HepG2 (cell line): Measurements from ENCODE around the gene ITGB1. TPM values are rescaled to one million over a fixed set of nuclear protein-coding genes. Genes with fewer than 3 reads are reported as not detected.

ENCODE experiments used
- DNMT1 ChIP-seq: sonication (generic); formaldehyde crosslinking; IDR thresholded peaks from 2 replicates; pipeline ENCODE4 v1.5.1; 2020; ENCODE audit warnings: mild to moderate bottlenecking, missing genetic modification reagents
- JUND ChIP-seq: sonication (generic); formaldehyde crosslinking; IDR thresholded peaks from 2 replicates; pipeline ENCODE4 v1.8.0; 2022; ENCODE audit warnings: mild to moderate bottlenecking, missing genetic modification reagents
- MYC ChIP-seq: sonication (generic); formaldehyde crosslinking; IDR thresholded peaks from 2 replicates; pipeline ENCODE4 v1.9.0; 2021; ENCODE audit warnings: missing genetic modification reagents, borderline replicate concordance
- POLR2AphosphoS2 ChIP-seq: IDR thresholded peaks from 2 replicates; pipeline ENCODE4 v1.6.1; 2011; ENCODE audit warnings: low read depth, low read length, improper control_type of control experiment
- SMYD3 ChIP-seq: sonication (generic); formaldehyde crosslinking; IDR thresholded peaks from 2 replicates; pipeline ENCODE4 v1.8.1; 2023; ENCODE audit warnings: mild to moderate bottlenecking, missing genetic modification reagents
- TBL1XR1 ChIP-seq: fragments of 150-350 bp; IDR thresholded peaks from 2 replicates; pipeline ENCODE4 v1.6.1; 2014; ENCODE audit warnings: borderline replicate concordance, low read length; ENCODE audit not compliant: partially characterized antibody
- ZFP90 ChIP-seq: sonication (generic); formaldehyde crosslinking; IDR thresholded peaks from 2 replicates; pipeline ENCODE4 v1.8.0; 2022; ENCODE audit warnings: missing genetic modification reagents, mild to moderate bottlenecking, inconsistent platforms, borderline replicate concordance
- ZNF12 ChIP-seq: sonication (generic); formaldehyde crosslinking; IDR thresholded peaks from 2 replicates; pipeline ENCODE4 v1.5.0; 2020; ENCODE audit warnings: missing genetic modification reagents
- ZNF230 ChIP-seq: sonication (generic); formaldehyde crosslinking; IDR thresholded peaks from 2 replicates; pipeline ENCODE4 v1.4.0; 2020; ENCODE audit warnings: mild to moderate bottlenecking, missing genetic modification reagents
- ZNF253 ChIP-seq: sonication (generic); formaldehyde crosslinking; IDR thresholded peaks from 2 replicates; pipeline ENCODE4 v1.8.0; 2022; ENCODE audit warnings: mild to moderate bottlenecking, missing genetic modification reagents, borderline replicate concordance
- ZNF335 ChIP-seq: sonication (generic); formaldehyde crosslinking; IDR thresholded peaks from 2 replicates; pipeline ENCODE4 v1.4.0; 2020; ENCODE audit warnings: missing genetic modification reagents
- ZNF431 ChIP-seq: sonication (generic); formaldehyde crosslinking; IDR thresholded peaks from 2 replicates; pipeline ENCODE4 v1.9.0; 2022; ENCODE audit warnings: missing genetic modification reagents, low read depth, mild to moderate bottlenecking, borderline replicate concordance
- ZNF777 ChIP-seq: sonication (generic); formaldehyde crosslinking; IDR thresholded peaks from 2 replicates; pipeline ENCODE4 v1.4.0; 2020; ENCODE audit warnings: missing genetic modification reagents
- ZNF878 ChIP-seq: sonication (generic); formaldehyde crosslinking; IDR thresholded peaks from 2 replicates; pipeline ENCODE4 v1.8.1; 2023; ENCODE audit warnings: mild to moderate bottlenecking, missing genetic modification reagents, moderate library complexity
- polyA plus RNA-seq, 8 experiments: library from polyadenylated mRNA; depleted of rRNA in 3 of 8; stranded (reverse) in 7 of 8; unstranded in 1 of 8; fragments of >200 nt; fragmentation: Illumina TruSeq in 4 of 8; extraction: Trizol in 4 of 8; gene quantifications; 2 replicates each; pipeline versions ENCODE4 v1.2.1 to v1.2.3, GENCODE V29; 2011 to 2016; ENCODE audit warnings: low read depth in 4 of 8, missing spikeins in 1 of 8, mixed read lengths in 1 of 8; ENCODE audit not compliant: insufficient read depth in 1 of 8
- total RNA-seq, 5 experiments: library from RNA; depleted of rRNA; stranded (reverse); fragments of >200 nt; fragmentation: Illumina TruSeq; extraction: Trizol; gene quantifications; 2 replicates each; pipeline ENCODE4 v1.2.3, GENCODE V29; 2016; ENCODE audit warnings: low read depth in 1 of 5
- TF ChIP-seq, protein P1 (sequence below): sonication (generic); formaldehyde crosslinking; IDR thresholded peaks from 2 replicates; pipeline ENCODE4 v1.5.1; 2020; ENCODE audit warnings: mild to moderate bottlenecking, missing genetic modification reagents, borderline replicate concordance

ITGB1 gene
- total and polyA plus RNA-seq, 2 of the 13 experiments (the other 11 are each of a cell fraction or from before 2014, with no cell fraction given) = 190 to 204 TPM

DNA sequence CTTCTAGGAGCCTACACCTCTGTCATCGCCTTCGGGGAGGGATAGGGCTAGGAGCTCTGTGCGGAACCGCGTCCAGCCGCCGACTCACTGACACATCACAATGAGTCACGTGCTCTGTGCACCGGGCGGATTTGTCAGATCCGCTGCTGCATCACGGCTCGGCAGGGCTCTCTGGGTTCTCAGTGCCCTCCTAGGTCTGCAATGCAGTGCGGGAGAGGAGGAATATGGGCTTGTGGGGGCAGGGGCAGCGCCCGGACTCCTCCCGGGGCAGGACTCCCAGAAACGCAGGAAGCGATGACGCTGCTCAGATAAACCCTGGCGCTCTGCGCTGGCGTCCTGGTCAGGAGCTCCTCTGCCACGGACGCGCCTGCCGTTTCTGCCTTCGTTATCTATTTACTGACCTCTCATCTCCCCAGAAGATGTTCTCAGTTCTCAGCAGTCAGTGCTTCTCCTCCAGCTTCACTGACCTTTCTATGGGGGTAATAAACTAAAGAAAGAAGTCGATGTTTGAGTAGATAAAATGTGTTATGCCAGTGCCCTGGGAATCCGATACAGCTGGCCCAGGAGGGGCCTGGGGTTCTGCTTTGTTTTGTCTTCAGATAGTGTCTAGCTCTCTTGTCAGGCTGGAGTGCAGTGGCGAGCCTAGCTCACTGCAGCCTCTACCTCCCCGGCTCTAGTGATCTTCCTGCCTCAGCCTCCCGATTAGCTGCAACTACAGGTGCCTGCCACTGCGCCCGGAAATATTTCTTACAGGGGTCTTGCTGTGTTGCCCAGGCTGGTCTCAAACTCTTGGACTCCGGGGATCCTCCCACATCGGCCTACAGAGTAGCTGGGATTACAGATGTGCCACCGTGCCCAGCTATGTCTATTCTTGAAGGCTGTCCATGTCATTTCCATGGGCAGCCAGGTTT is 22.8 kb upstream of the ITGB1 start (continued):
- TF ChIP-seq POLR2AphosphoS2 (peak; percentile 31; the same call in 1 of the 2 replicates), MYC (CRISPR knock-in tag) (peak; percentile 89), ZNF230 (CRISPR knock-in tag) (no peak), ZNF777 (CRISPR knock-in tag) (no peak), ZNF431 (CRISPR knock-in tag) (peak; percentile 61; the same call in 1 of the 2 replicates), TBL1XR1 (no peak), ZNF253 (CRISPR knock-in tag) (no peak), ZNF12 (CRISPR knock-in tag) (peak; percentile 70; the same call in 1 of the 2 replicates), ZFP90 (CRISPR knock-in tag) (peak; percentile 85), ZNF335 (CRISPR knock-in tag) (0 out of 2 replicates have a peak, but pooled peaks have one; percentile 74), SMYD3 (CRISPR knock-in tag) (no peak), ZNF878 (CRISPR knock-in tag) (peak; percentile 72), JUND (no peak; the same call in 1 of the 2 replicates), DNMT1 (CRISPR knock-in tag) (no peak)
- TF ChIP-seq, protein P1, sequence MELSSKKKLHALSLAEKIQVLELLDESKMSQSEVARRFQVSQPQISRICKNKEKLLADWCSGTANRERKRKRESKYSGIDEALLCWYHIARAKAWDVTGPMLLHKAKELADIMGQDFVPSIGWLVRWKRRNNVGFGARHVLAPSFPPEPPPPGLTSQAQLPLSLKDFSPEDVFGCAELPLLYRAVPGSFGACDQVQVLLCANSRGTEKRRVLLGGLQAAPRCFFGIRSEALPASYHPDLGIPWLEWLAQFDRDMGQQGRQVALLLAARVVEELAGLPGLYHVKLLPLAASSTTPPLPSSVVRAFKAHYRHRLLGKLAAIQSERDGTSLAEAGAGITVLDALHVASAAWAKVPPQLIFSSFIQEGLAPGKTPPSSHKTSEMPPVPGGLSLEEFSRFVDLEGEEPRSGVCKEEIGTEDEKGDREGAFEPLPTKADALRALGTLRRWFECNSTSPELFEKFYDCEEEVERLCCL (CRISPR knock-in tag) = no peak
